K562 (cell line): ENCODE data around the gene SQOR. TPM values are rescaled to one million over a fixed set of nuclear protein-coding genes. Genes with fewer than 3 reads are reported as not detected.

Experiments
- ATAC-seq: fragments of 200-7000 bp; cut with Tn5 transposase; 3 replicates; pipeline ENCODE4 v1.9.1; 2020; ENCODE audit warnings: moderate library complexity
- BruUV-seq: library from RNA; stranded (reverse); fragments of 400-500 nt; replicated peaks from 2 replicates; lab custom pipeline; 2021; lab: Mats Ljungman, UMichigan
- CTCF ChIA-PET: fragments of 300-600 bp; formaldehyde crosslinking; extraction: SDS; loops from one replicate; lab custom pipeline; 2021; ENCODE audit warnings: low intra/inter-chr PET ratio; lab: Yijun Ruan, JAX
- POLR2A ChIA-PET: fragments of 300-600, 350-650 bp; sonication (Branson Sonifier 250); formaldehyde crosslinking; extraction: SDS; loops from one replicate; lab custom pipeline; 2021; ENCODE audit warnings: antibody characterized with exemption, inconsistent platforms; lab: Yijun Ruan, JAX
- DNase-seq, 4 experiments: peaks; one replicate each; pipeline versions ENCODE4 v3.0.0 to v3.0.0-alpha.2; 2011 to 2018; ENCODE audit warnings: low spot score in 3 of 4, mixed read lengths in 3 of 4; ENCODE audit errors: extremely low read depth in 1 of 4
- FAIRE-seq: peaks from 2 replicates; lab custom pipeline; 2011; peaks lifted over from hg19 to GRCh38; lab: Jason Lieb, UNC
- H2AFZ ChIP-seq: 2 replicates; pipeline ENCODE4 v1.6.0; 2011; ENCODE audit warnings: low read depth, low read length, control low read depth, inconsistent platforms
- H3K27ac ChIP-seq: fragments of 200-600 bp; 3 replicates; pipeline ENCODE4 v1.8.0; 2011; ENCODE audit warnings: low read depth, mild to moderate bottlenecking, control low read depth, inconsistent platforms, low read length, moderate library complexity, mixed read lengths; ENCODE audit errors: extremely low read depth
- H3K27me3 ChIP-seq, 2 experiments: fragments of 300-600 bp in 1 of 2; 2 replicates in 1 of 2; 3 replicates in 1 of 2; pipeline versions ENCODE4 v1.6.0 to v1.8.0; 2011; ENCODE audit warnings: inconsistent platforms in 2 of 2, low read length in 2 of 2, mild to moderate bottlenecking in 1 of 2, mixed read lengths in 1 of 2, moderate library complexity in 1 of 2; ENCODE audit not compliant: control insufficient read depth in 2 of 2, insufficient read depth in 2 of 2
- H3K36me3 ChIP-seq: fragments of 300-600 bp; 3 replicates; pipeline ENCODE4 v1.8.0; 2011; ENCODE audit warnings: mild to moderate bottlenecking, low read length, inconsistent platforms; ENCODE audit not compliant: control insufficient read depth, insufficient read depth
- H3K4me1 ChIP-seq, 2 experiments: fragments of 200-600 bp in 1 of 2; replicated peaks in 1 of 2; 2 replicates in 1 of 2; 3 replicates in 1 of 2; pipeline versions ENCODE4 v1.5.1 to v1.8.0; 2011; ENCODE audit warnings: inconsistent platforms in 2 of 2, low read length in 2 of 2, mild to moderate bottlenecking in 1 of 2, mixed read lengths in 1 of 2, moderate library complexity in 1 of 2; ENCODE audit not compliant: control insufficient read depth in 2 of 2, insufficient read depth in 2 of 2
- H3K4me2 ChIP-seq: 2 replicates; pipeline ENCODE4 v1.6.1; 2011; ENCODE audit warnings: low read length, control low read depth, inconsistent platforms, mixed read lengths; ENCODE audit not compliant: insufficient read depth
- H3K4me3 ChIP-seq: fragments of 200-600 bp; sonication (generic), shearing (Covaris generic); 2 replicates; pipeline ENCODE4 v1.5.1; 2016; ENCODE audit warnings: control low read depth, inconsistent platforms
- H3K79me2 ChIP-seq: fragments of 200-600 bp; 3 replicates; pipeline ENCODE4 v1.8.0; 2011; ENCODE audit warnings: low read length, inconsistent platforms; ENCODE audit not compliant: control insufficient read depth, insufficient read depth
- H3K9ac ChIP-seq, 2 experiments: 2 replicates each; pipeline versions ENCODE4 v1.6.0 to v1.6.1; 2011; ENCODE audit warnings: low read depth in 2 of 2, low read length in 2 of 2, control low read depth in 1 of 2, inconsistent platforms in 1 of 2, mild to moderate bottlenecking in 1 of 2, mixed read lengths in 1 of 2; ENCODE audit not compliant: insufficient read depth in 1 of 2
- H3K9me1 ChIP-seq: one replicate; pipeline ENCODE4 v1.6.0; 2011; ENCODE audit warnings: inconsistent platforms, mild to moderate bottlenecking, low read length, moderate library complexity; ENCODE audit not compliant: control insufficient read depth, insufficient read depth
- H3K9me3 ChIP-seq: replicated peaks from 2 replicates; pipeline ENCODE4 v1.5.1; 2011; ENCODE audit warnings: low read depth, low read length, inconsistent platforms; ENCODE audit not compliant: control insufficient read depth, insufficient read depth
- H4K20me1 ChIP-seq: replicated peaks from 2 replicates; pipeline ENCODE4 v1.6.1; 2011; ENCODE audit warnings: low read length, inconsistent platforms, mixed read lengths; ENCODE audit not compliant: control insufficient read depth, insufficient read depth
- CREB1 ChIP-seq, 2 experiments: sonication (generic) in 1 of 2; formaldehyde crosslinking in 1 of 2; IDR thresholded peaks; 2 replicates each; pipeline versions ENCODE4 v1.6.1 to v1.8.0; 2012 to 2022; ENCODE audit warnings: inconsistent platforms in 1 of 2, mild to moderate bottlenecking in 1 of 2, missing genetic modification reagents in 1 of 2, moderate library complexity in 1 of 2
- ELF4 ChIP-seq: fragments of 450-650 bp; formaldehyde crosslinking; IDR thresholded peaks from 2 replicates; pipeline ENCODE4 v1.4.0; 2022; ENCODE audit warnings: missing genetic modification characterization
- FOXK2 ChIP-seq, 2 experiments: fragments of 450-650 bp; IDR thresholded peaks in 1 of 2; conservative IDR thresholded peaks in 1 of 2; 2 replicates each; pipeline ENCODE4 v1.6.1; 2016; ENCODE audit warnings: low read depth in 2 of 2, mild to moderate bottlenecking in 1 of 2
- MEF2D ChIP-seq: conservative IDR thresholded peaks from 2 replicates; pipeline ENCODE4 v1.6.1; 2016; ENCODE audit warnings: low read depth, missing genetic modification characterization, missing compliant biosample characterization
- RAD21 ChIP-seq, 2 experiments: fragments of 250-450 bp in 1 of 2; fragments of 450-650 bp in 1 of 2; sonication (Bioruptor Pico) in 1 of 2; formaldehyde crosslinking in 1 of 2; IDR thresholded peaks in 1 of 2; conservative IDR thresholded peaks in 1 of 2; 2 replicates each; pipeline versions ENCODE4 v1.4.0 to v1.8.0; 2020 to 2022; ENCODE audit warnings: mild to moderate bottlenecking in 2 of 2, moderate library complexity in 1 of 2
- SRSF9 ChIP-seq: fragments of 200-400 bp; formaldehyde crosslinking; IDR thresholded peaks from 2 replicates; pipeline ENCODE4 v1.6.1; 2017; ENCODE audit warnings: low read depth, low read length, borderline replicate concordance
- TBP ChIP-seq: optimal IDR thresholded peaks from 2 replicates; pipeline ENCODE3; 2011; ENCODE audit warnings: low read depth, low read length, improper control_type of control experiment
- ZFP36 ChIP-seq: fragments of 150-350 bp; IDR thresholded peaks from 2 replicates; pipeline ENCODE4 v1.6.1; 2018; ENCODE audit warnings: low read length, low read depth; ENCODE audit not compliant: partially characterized antibody
- ZNF133 ChIP-seq: fragments of 250-450 bp; sonication (Bioruptor Pico); IDR thresholded peaks from 2 replicates; pipeline ENCODE4 v1.4.0; 2020; ENCODE audit warnings: mild to moderate bottlenecking
- ZNF212 ChIP-seq: fragments of 450-650 bp; formaldehyde crosslinking; IDR thresholded peaks from 2 replicates; pipeline ENCODE4 v1.4.0; 2020; ENCODE audit warnings: mild to moderate bottlenecking
- ZNF239 ChIP-seq: fragments of 250-450 bp; sonication (Bioruptor Pico); IDR thresholded peaks from 2 replicates; pipeline ENCODE4 v1.4.0; 2020; ENCODE audit warnings: mild to moderate bottlenecking
- ZNF511 ChIP-seq: sonication (generic); formaldehyde crosslinking; IDR thresholded peaks from 2 replicates; pipeline ENCODE4 v1.8.0; 2022; ENCODE audit warnings: mild to moderate bottlenecking, missing genetic modification reagents
- WGBS: fragments of 100-300 bp; shearing (Covaris generic); methylation state at CpG from one replicate; pipeline ENCODE4 v1.1.6; 2016; ENCODE audit warnings: low coverage, mixed read lengths; ENCODE audit not compliant: insufficient coverage; ENCODE audit errors: missing lambda C conversion rate; 5-methylcytosine and 5-hydroxymethylcytosine counted together
- in situ Hi-C: fragments of 300-500 bp; cut with MboI; formaldehyde crosslinking; loops from 4 replicates; pipeline ENCODE4 v1.15.0; 2018; ENCODE audit warnings: inconsistent platforms, mixed read lengths
- intact Hi-C: fragments of 100-400 bp; cut with micrococcal nuclease; formaldehyde crosslinking; loops from 2 replicates; pipeline ENCODE4 v1.14.2; 2022
- polyA plus RNA-seq, 8 experiments: library from polyadenylated mRNA; depleted of rRNA in 4 of 8; stranded (reverse) in 5 of 8; unstranded in 3 of 8; fragments of >200 nt; fragmentation: Nextera tagmentation in 2 of 8; fragmentation: Illumina TruSeq in 1 of 8; extraction: Ambion mirVana in 2 of 8; extraction: Trizol in 1 of 8; gene quantifications; 2 replicates each; pipeline versions ENCODE4 v1.2.1 to v1.2.3, GENCODE V29; 2011 to 2014; ENCODE audit warnings: inconsistent platforms in 1 of 8, missing spikeins in 1 of 8
- total RNA-seq, 7 experiments: library from RNA; depleted of rRNA in 6 of 7; stranded (reverse); fragments of >200 nt in 6 of 7; fragmentation: Illumina TruSeq in 2 of 7; extraction: Trizol in 2 of 7; gene quantifications; 2 replicates each; pipeline versions ENCODE4 v1.2.1 to v1.2.3, GENCODE V29; 2011 to 2021; ENCODE audit warnings: low replicate concordance in 1 of 7

Gene SQOR
- total and polyA plus RNA-seq, 9 of the 15 experiments (the other 6 are each of a cell fraction or from before 2014, with no cell fraction given): 0.32 to 1.6 (median 1.1) TPM

DNA sequence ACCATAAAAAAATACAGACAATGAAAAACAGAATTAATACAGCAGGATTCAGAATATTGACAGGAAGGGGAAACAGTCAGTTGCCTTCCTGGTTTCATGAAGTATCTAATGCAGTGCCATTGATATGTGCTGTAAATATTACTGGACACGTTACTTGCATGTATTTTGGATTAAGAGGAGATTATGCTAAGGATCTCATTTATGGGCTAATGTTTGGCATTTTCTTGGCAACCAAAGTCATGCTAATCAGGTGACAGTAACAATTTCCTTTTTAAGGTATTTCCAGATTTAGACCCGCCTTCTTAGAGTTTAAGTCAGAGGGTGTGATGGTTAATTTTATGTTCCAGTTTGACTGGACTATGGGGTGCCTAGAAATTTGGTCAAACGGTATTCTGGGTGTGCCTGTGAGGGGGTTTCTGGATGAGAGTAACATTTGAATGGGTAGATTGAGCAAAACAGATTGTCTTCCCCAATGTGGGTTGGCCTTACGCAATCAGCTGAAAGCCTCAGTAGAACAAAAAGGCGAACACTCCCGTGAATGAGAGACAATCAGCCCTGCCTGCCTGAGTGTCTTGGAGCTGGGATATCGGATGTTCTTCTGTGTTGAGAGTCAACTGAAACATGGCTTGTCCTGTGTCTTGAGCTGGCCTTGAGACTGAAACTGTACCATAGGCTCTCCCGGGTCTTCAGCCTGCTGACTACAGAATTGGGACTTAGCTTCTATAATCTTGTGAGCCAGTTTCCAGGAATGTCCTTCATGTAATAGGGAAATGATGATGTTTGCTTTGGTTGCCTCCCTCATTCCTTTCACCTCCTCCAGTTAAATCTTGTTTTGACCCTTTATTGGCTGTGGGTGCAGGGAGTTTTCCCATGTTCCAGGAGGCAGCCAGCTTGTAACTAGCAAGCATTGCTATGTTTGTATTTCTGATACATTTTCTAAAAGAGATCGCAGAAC, 10.5 kb downstream of the SQOR start (continued):
- TF ChIP-seq MEF2D (tag) (no peak), ZNF212 (CRISPR knock-in tag) (no peak), ELF4 (CRISPR knock-in tag) (no peak), ZNF239 (no peak), RAD21 (CRISPR knock-in tag; conservative IDR thresholded peaks at IDR 0.05 in 1 of 2, IDR thresholded peaks at IDR 0.05 in 1 of 2) (no peak), CREB1 (IDR thresholded peaks at IDR 0.05) (no peak), CREB1 (CRISPR knock-in tag; IDR thresholded peaks at IDR 0.05) (no peak), FOXK2 (conservative IDR thresholded peaks at IDR 0.05 in 1 of 2, IDR thresholded peaks at IDR 0.05 in 1 of 2; ENCODE audit: low read depth in 2 of 2) (no peak)

- Histone ChIP-seq H3K9ac (no peak overlapping the region), H3K4me2 (no peak overlapping the region), H3K9me1 (no peaks in the 10 kb centered on the region), H3K4me1 (no peaks in the 10 kb centered on the region; a peak in 2 of 5 replicates), H3K27me3 (peaks cover 10 to 16% of the 10 kb centered on the region in 2 experiments; a peak in 3 of 5 replicates), H3K27ac (no peak overlapping the region), H3K4me3 (no peak overlapping the region), H3K9me3 (no peaks in the 10 kb centered on the region), H3K36me3 (no peaks in the 10 kb centered on the region), H4K20me1 (no peaks in the 10 kb centered on the region), H2AFZ (no peak overlapping the region), H3K79me2 (no peaks in the 10 kb centered on the region)
- 5% methylated on average over 3 of the region's 3 CpGs for WGBS
- CTCF ChIA-PET: no interaction called here
- ATAC-seq (no peak), FAIRE-seq (no peak), DNase-seq (no peak)
- no TSS peak for BruUV-seq
- in situ Hi-C loops: no loop called here
- intact Hi-C loops: no loop called here
- TF ChIP-seq SRSF9: no peak
- TF ChIP-seq ZNF133: no peak
- no peak for TF ChIP-seq ZNF511 (CRISPR knock-in tag)
- TF ChIP-seq TBP: no peak
- TF ChIP-seq ZFP36: no peak
- POLR2A ChIA-PET: no interaction called here
Measured at GRCh38 chr15:45646220-45646619, 11.4 kb downstream of the SQOR start.
